Activated naive CD4-positive, alpha-beta T cell treated with anti-CD3 and anti-CD28 coated beads, Interleukin-2, amount 10 ng/mL, durations not matched to agents 7 days and 5 days (primary cell): Measurements from ENCODE around the gene CCDC83.
"Not testable (repeated sequence)": the region's sequence is repeated elsewhere in the genome, so short reads cannot be mapped to it uniquely, and the experiment has no call there.

Experiments
- CTCF ChIA-PET: fragments of 350-600 bp; sonication (Branson Sonifier 250); formaldehyde crosslinking; loops from one replicate; lab custom pipeline; 2021; ENCODE audit warnings: antibody characterized with exemption; lab: Charles Lee
- DNase-seq: peaks from one replicate; pipeline ENCODE4 v3.0.0-alpha.2; 2020
- H3K27ac Mint-ChIP-seq: one replicate; pipeline ENCODE4 v1.8.0; 2021; ENCODE audit warnings: mild to moderate bottlenecking, moderate library complexity, mixed read lengths
- H3K27me3 Mint-ChIP-seq: one replicate; pipeline ENCODE4 v1.8.0; 2021; ENCODE audit warnings: mild to moderate bottlenecking, mixed read lengths
- H3K36me3 Mint-ChIP-seq: one replicate; pipeline ENCODE4 v1.8.0; 2021; ENCODE audit warnings: mixed read lengths
- H3K4me1 Mint-ChIP-seq: one replicate; pipeline ENCODE4 v1.8.0; 2021; ENCODE audit warnings: mixed read lengths
- H3K4me3 Mint-ChIP-seq: one replicate; pipeline ENCODE4 v1.8.0; 2021; ENCODE audit warnings: mild to moderate bottlenecking, moderate library complexity, mixed read lengths
- H3K9me3 Mint-ChIP-seq: one replicate; pipeline ENCODE4 v1.8.0; 2021; ENCODE audit warnings: mixed read lengths

The CCDC83 gene

DNA sequence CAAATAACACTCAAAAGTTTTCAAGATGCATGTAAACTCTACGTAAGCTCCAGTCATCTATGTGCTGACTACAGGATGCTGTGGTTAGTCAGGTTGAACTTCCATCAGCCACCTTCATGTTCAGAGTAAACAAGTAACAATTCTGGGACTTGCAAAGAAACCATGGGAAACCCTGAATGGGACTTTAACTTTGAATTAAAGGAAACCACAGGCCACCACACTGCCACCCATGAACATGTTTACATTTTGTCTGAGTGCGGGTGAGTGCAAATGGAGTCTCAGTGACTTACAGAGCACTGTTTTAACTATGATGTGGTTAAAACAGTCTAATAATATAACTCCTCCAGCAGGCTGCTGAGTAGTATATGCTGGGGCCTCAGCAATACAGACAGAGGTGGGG is 31.4 kb upstream of the CCDC83 start:
- H3K36me3 Mint-ChIP-seq = peaks cover 3% of the 10 kb centered on the region
- CTCF ChIA-PET = interaction anchor here (0.7 to 4.9 kb wide), 7 partner anchors 13 to 129 kb away, joined by 3 to 26 read pairs (median 5); partner anchors contain the start of gene SYTL2
- peak overlapping the region; percentile 11 for H3K4me3 Mint-ChIP-seq
- H3K27ac Mint-ChIP-seq = peak overlapping the region; percentile 87
- peak; percentile 85 for DNase-seq
- H3K9me3 Mint-ChIP-seq = no peaks in the 10 kb centered on the region
- peaks cover 8% of the 10 kb centered on the region for H3K27me3 Mint-ChIP-seq
- H3K4me1 Mint-ChIP-seq = peaks cover 69% of the 10 kb centered on the region

DNA sequence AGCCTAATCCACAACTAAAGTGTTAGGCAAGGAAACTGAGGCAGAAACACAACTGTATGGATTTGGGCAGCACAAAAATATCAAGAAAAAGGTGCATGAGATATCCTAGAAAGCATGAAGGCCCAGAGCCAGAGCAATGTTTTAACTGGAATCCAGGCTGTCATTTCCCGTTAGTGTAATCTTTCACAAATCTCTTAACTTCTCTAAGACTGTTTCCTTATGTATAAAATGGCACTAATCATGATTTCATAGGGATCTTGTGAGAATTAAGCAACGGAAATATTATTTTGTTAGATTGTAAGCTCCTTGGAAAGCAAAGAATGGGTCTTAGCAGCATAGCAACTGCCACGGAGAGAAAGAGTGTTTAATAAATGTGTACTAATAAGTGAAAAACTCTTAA is 29.6 kb upstream of the CCDC83 start:
- H3K9me3 Mint-ChIP-seq = no peaks in the 10 kb centered on the region
- H3K4me1 Mint-ChIP-seq = peaks cover 69% of the 10 kb centered on the region
- DNase-seq = no peak
- no peak overlapping the region for H3K27ac Mint-ChIP-seq
- H3K27me3 Mint-ChIP-seq = peaks cover 5% of the 10 kb centered on the region
- no peak overlapping the region for H3K4me3 Mint-ChIP-seq
- CTCF ChIA-PET = interaction anchor here (1.0 to 4.9 kb wide), 9 partner anchors 11 to 130 kb away, joined by 3 to 26 read pairs (median 5); partner anchors contain the start of genes CCDC83 and SYTL2
- H3K36me3 Mint-ChIP-seq = peaks cover 3% of the 10 kb centered on the region

GRCh38 chr11:85826116-85826855 is 28.9 kb upstream of the CCDC83 start:
- DNase-seq = peak; percentile 47
- no peak overlapping the region for H3K4me3 Mint-ChIP-seq
- peaks cover 5% of the 10 kb centered on the region for H3K27me3 Mint-ChIP-seq
- H3K9me3 Mint-ChIP-seq = no peaks in the 10 kb centered on the region
- H3K4me1 Mint-ChIP-seq = peaks cover 67% of the 10 kb centered on the region
- H3K27ac Mint-ChIP-seq = peak overlapping the region; percentile 2
- CTCF ChIA-PET = interaction anchor here (0.7 to 4.9 kb wide), 11 partner anchors 12 to 133 kb away, joined by 3 to 26 read pairs (median 4); partner anchors contain the start of genes CCDC83 and SYTL2
- peaks cover 3% of the 10 kb centered on the region for H3K36me3 Mint-ChIP-seq

DNA sequence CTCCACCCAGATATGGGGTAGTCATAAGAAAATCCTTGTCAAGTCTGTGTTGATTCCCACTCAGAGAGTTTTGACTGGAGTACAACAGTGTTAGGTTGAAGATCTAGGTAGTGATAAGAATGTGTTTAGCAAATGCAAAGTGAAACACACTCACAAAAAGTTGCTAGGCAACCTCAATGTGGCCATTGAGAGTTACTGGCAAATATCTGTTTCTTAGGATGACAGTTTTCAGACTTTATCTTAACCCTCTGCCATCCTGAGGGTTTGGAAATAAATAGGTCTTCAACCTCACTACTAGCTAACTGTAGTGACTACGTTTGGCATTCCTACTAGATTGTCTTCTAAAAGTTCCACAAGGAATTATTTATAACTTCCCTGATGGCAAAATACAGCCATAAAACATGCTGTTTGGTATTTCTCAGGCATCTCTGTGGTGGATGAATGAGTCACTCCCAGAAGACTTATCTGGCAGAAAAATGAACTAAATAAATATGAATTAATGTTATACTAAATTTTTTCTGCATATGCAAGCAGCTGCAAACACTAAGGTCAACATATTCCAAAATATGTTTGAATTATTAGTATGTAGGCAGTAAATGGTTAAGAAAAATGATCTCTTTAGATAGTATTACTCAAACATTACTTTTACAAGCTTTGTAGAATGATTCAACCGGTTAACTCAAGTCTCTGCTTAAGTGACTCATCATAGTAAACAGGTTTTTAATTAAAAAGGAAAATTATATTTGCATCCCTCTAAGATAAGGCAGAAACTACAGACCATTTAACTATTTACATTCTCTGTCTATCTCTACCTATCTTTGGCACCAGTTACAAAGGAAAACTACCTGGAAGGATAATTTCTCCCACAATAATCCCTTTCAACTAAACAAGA is 27.2 kb upstream of the CCDC83 start:
- H3K4me3 Mint-ChIP-seq = no peak overlapping the region

GRCh38 chr11:85828640-85828978 is 26.6 kb upstream of the CCDC83 start:
- no peak overlapping the region for H3K27ac Mint-ChIP-seq
- peaks cover 4% of the 10 kb centered on the region for H3K27me3 Mint-ChIP-seq
- H3K9me3 Mint-ChIP-seq = no peaks in the 10 kb centered on the region
- no peak for DNase-seq
- H3K36me3 Mint-ChIP-seq = no peaks in the 10 kb centered on the region
- no peak overlapping the region for H3K4me3 Mint-ChIP-seq
- CTCF ChIA-PET = interaction anchor here (1.2 to 4.5 kb wide), 3 partner anchors 18 to 133 kb away, joined by 3 to 22 read pairs (median 6); no protein-coding TSS in a partner anchor
- H3K4me1 Mint-ChIP-seq = peaks cover 45% of the 10 kb centered on the region

More for the DNA sequence above, 27.2 kb upstream of the CCDC83 start:
- peak; percentile 54 for DNase-seq
- peaks cover 50% of the 10 kb centered on the region for H3K4me1 Mint-ChIP-seq
- CTCF ChIA-PET = interaction anchor here (1.2 to 4.9 kb wide), 4 partner anchors 18 to 132 kb away, joined by 3 to 26 read pairs (median 14); partner anchors contain the start of gene SYTL2
- no peaks in the 10 kb centered on the region for H3K36me3 Mint-ChIP-seq
- peaks cover 4% of the 10 kb centered on the region for H3K27me3 Mint-ChIP-seq
- H3K27ac Mint-ChIP-seq = peak overlapping the region; percentile 82
- no peaks in the 10 kb centered on the region for H3K9me3 Mint-ChIP-seq

DNA sequence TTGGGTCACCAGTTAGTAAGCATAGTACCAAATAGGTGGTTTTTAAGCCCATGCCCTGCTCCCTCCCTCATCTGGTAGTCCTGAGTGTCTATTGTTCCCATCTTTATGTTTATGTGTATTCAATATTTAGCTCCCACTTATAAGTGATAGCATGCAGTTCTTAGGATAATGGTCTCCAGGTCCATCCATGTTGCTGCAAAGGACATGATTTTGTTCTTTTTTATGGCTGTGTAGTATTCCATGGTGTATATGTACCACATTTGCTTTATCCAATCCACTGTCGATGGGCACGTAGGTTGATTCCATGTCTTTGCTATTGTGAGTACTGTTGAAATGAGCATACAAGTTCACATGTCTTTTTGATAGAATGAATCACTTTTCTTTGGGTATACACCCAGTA is 26.0 kb upstream of the CCDC83 start:
- H3K36me3 Mint-ChIP-seq = no peaks in the 10 kb centered on the region
- no peak for DNase-seq
- CTCF ChIA-PET = interaction anchor here (1.2 to 4.5 kb wide), 3 partner anchors 19 to 133 kb away, joined by 3 to 22 read pairs (median 6); no protein-coding TSS in a partner anchor

GRCh38 chr11:85831050-85831449 is 24.1 kb upstream of the CCDC83 start:
- peaks cover 9% of the 10 kb centered on the region for H3K27me3 Mint-ChIP-seq
- H3K36me3 Mint-ChIP-seq = peaks cover 6% of the 10 kb centered on the region
- DNase-seq = no peak
- peaks cover 23% of the 10 kb centered on the region for H3K4me1 Mint-ChIP-seq
- no peak overlapping the region for H3K27ac Mint-ChIP-seq
- H3K4me3 Mint-ChIP-seq = no peak overlapping the region
- CTCF ChIA-PET = no interaction called here
- H3K9me3 Mint-ChIP-seq = peaks cover 7% of the 10 kb centered on the region

More for the DNA sequence above, 26.0 kb upstream of the CCDC83 start:
- peaks cover 4% of the 10 kb centered on the region for H3K27me3 Mint-ChIP-seq
- H3K9me3 Mint-ChIP-seq = no peaks in the 10 kb centered on the region
- H3K27ac Mint-ChIP-seq = no peak overlapping the region
- peaks cover 40% of the 10 kb centered on the region for H3K4me1 Mint-ChIP-seq
- H3K4me3 Mint-ChIP-seq = no peak overlapping the region

- H3K4me1 Mint-ChIP-seq = no peaks in the 10 kb centered on the region
- H3K4me3 Mint-ChIP-seq = no peak overlapping the region
- no peak for DNase-seq
- H3K36me3 Mint-ChIP-seq = peaks cover 8% of the 10 kb centered on the region
- no peak overlapping the region for H3K27ac Mint-ChIP-seq
- peaks cover 9% of the 10 kb centered on the region for H3K9me3 Mint-ChIP-seq
- CTCF ChIA-PET = no interaction called here
- peaks cover 11% of the 10 kb centered on the region for H3K27me3 Mint-ChIP-seq
Measured at GRCh38 chr11:85835263-85835662, 19.9 kb upstream of the CCDC83 start.

GRCh38 chr11:85835729-85836128 is 19.5 kb upstream of the CCDC83 start:
- H3K4me1 Mint-ChIP-seq = no peaks in the 10 kb centered on the region
- H3K9me3 Mint-ChIP-seq = peaks cover 9% of the 10 kb centered on the region
- DNase-seq = no peak
- H3K4me3 Mint-ChIP-seq = no peak overlapping the region
- H3K27ac Mint-ChIP-seq = no peak overlapping the region
- peaks cover 8% of the 10 kb centered on the region for H3K36me3 Mint-ChIP-seq
- H3K27me3 Mint-ChIP-seq = peaks cover 11% of the 10 kb centered on the region
- CTCF ChIA-PET = no interaction called here

GRCh38 chr11:85840932-85841331 is 14.3 kb upstream of the CCDC83 start:
- H3K4me3 Mint-ChIP-seq, H3K27ac Mint-ChIP-seq, DNase-seq: not testable (repeated sequence)

DNA sequence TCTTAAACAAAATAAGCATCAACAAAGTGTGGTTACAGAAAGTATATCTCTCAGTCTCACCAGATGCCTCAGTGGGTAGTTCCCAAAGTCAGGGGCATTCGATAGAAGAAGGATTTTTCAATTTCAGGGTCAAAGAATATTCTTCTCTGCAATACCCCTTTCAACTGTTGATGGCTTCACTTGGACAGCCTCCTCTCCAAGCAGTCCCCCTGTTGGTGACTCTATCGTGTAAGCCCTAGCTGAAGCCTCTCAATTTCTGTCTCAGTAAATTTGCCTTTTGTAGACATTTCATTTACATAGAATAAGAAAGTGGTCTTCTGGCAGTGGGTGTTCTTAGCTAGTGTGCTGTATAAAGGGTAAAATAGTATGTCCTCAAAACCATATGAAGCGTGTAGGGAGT is 11.3 kb upstream of the CCDC83 start:
- H3K4me3 Mint-ChIP-seq = no peak overlapping the region
- DNase-seq = no peak
- H3K36me3 Mint-ChIP-seq = no peaks in the 10 kb centered on the region
- no peak overlapping the region for H3K27ac Mint-ChIP-seq
- peaks cover 6% of the 10 kb centered on the region for H3K27me3 Mint-ChIP-seq
- H3K4me1 Mint-ChIP-seq = no peaks in the 10 kb centered on the region
- CTCF ChIA-PET = no interaction called here
- no peaks in the 10 kb centered on the region for H3K9me3 Mint-ChIP-seq

More at GRCh38 chr11:85840932-85841331, 14.3 kb upstream of the CCDC83 start:
- not testable (repeated sequence) for H3K4me1 Mint-ChIP-seq, H3K27me3 Mint-ChIP-seq, H3K9me3 Mint-ChIP-seq, H3K36me3 Mint-ChIP-seq
- CTCF ChIA-PET = interaction anchor here (1.4 kb wide), 1 partner anchor 14 kb away, joined by 4 read pairs; the partner anchor contains the start of gene CCDC83

- H3K9me3 Mint-ChIP-seq = no peaks in the 10 kb centered on the region
- H3K27me3 Mint-ChIP-seq = peaks cover 6% of the 10 kb centered on the region
- no peaks in the 10 kb centered on the region for H3K36me3 Mint-ChIP-seq
- no peak overlapping the region for H3K27ac Mint-ChIP-seq
- no peak overlapping the region for H3K4me3 Mint-ChIP-seq
- DNase-seq = no peak
- no peaks in the 10 kb centered on the region for H3K4me1 Mint-ChIP-seq
- CTCF ChIA-PET = no interaction called here
Measured at GRCh38 chr11:85844439-85845123, 10.6 kb upstream of the CCDC83 start.

- no peak overlapping the region for H3K4me3 Mint-ChIP-seq
- H3K4me1 Mint-ChIP-seq = no peaks in the 10 kb centered on the region
- H3K27ac Mint-ChIP-seq = no peak overlapping the region
- peaks cover 6% of the 10 kb centered on the region for H3K27me3 Mint-ChIP-seq
- peaks cover 2% of the 10 kb centered on the region for H3K9me3 Mint-ChIP-seq
- no peak for DNase-seq
- CTCF ChIA-PET = no interaction called here
- H3K36me3 Mint-ChIP-seq = peaks cover 1% of the 10 kb centered on the region
Measured at GRCh38 chr11:85845124-85845631, 10.0 kb upstream of the CCDC83 start.
